CD4-positive, alpha-beta T cell treated with Interferon gamma for 1 hour (primary cell): ENCODE data around the gene ORC2.
"Not testable (repeated sequence)": the region's sequence is repeated elsewhere in the genome, so short reads cannot be mapped to it uniquely, and the experiment has no call there.

ENCODE experiments used
- DNase-seq: peaks from one replicate; pipeline ENCODE4 v3.0.0-alpha.2; 2020

The ORC2 gene

GRCh38 chr2:200930947-200931626, 32.4 kb downstream of the ORC2 start:
- DNase-seq: no peak

- no peak for DNase-seq
Observed at GRCh38 chr2:200929334-200930249, 33.9 kb downstream of the ORC2 start.

- no peak for DNase-seq
Observed at GRCh38 chr2:200922439-200922838, 41.0 kb downstream of the ORC2 start.

- no peak for DNase-seq
Observed at GRCh38 chr2:200913654-200914053, 49.8 kb downstream of the ORC2 start.

- no peak for DNase-seq
Observed at GRCh38 chr2:200909958-200910357, 53.5 kb downstream of the ORC2 start.

- DNase-seq: peak; percentile 48
Observed at GRCh38 chr2:200905618-200906296, 57.7 kb downstream of the ORC2 start.

GRCh38 chr2:200901459-200902072, 61.9 kb downstream of the ORC2 start:
- DNase-seq: peak; percentile 75

- DNase-seq: no peak
Observed at GRCh38 chr2:200899482-200899881, 64.0 kb downstream of the ORC2 start.

- DNase-seq: peak; percentile 96
Observed at GRCh38 chr2:200888704-200889625, 74.5 kb downstream of the ORC2 start, which contains the start of the genes NIF3L1 and PPIL3. TSS of gene NIF3L1 (plus strand) at chr2:200889371. CDS start at chr2:200891944, 2,573 bp downstream. TSS of gene PPIL3 (minus strand) at chr2:200889077. CDS start at chr2:200887615, 1,462 bp downstream.

GRCh38 chr2:200881715-200882249, 81.7 kb downstream of the ORC2 start:
- DNase-seq: not testable (repeated sequence)

- no peak for DNase-seq
Observed at GRCh38 chr2:200878289-200878880, 85.1 kb downstream of the ORC2 start.

GRCh38 chr2:200877443-200877842, 86.0 kb downstream of the ORC2 start:
- DNase-seq: no peak

GRCh38 chr2:200873560-200873959, 89.9 kb downstream of the ORC2 start:
- no peak for DNase-seq

GRCh38 chr2:200871151-200871550, 92.3 kb downstream of the ORC2 start:
- no peak for DNase-seq

- DNase-seq: no peak
Observed at GRCh38 chr2:200869014-200869413, 94.4 kb downstream of the ORC2 start.

- peak; percentile 96 for DNase-seq
Observed at GRCh38 chr2:200864176-200865034, 99.1 kb downstream of the ORC2 start, which contains the start of gene CLK1. TSS of gene CLK1 (minus strand) at chr2:200864658. CDS start at chr2:200861862, 2,796 bp downstream.

- no peak for DNase-seq
Observed at GRCh38 chr2:200863782-200864175, 99.7 kb downstream of the ORC2 start.

GRCh38 chr2:200862532-200863000, 100.9 kb downstream of the ORC2 start:
- DNase-seq: peak; percentile 60

- DNase-seq: no peak
Observed at GRCh38 chr2:200861617-200862155, 101.8 kb downstream of the ORC2 start.
